ENCODE measurements around the gene CDHR3.
"Not testable (repeated sequence)": the region's sequence is repeated elsewhere in the genome, so short reads cannot be mapped to it uniquely, and the experiment has no call there.

The CDHR3 gene

GRCh38 chr7:105972276-105972675, 9.2 kb downstream of the CDHR3 start:
- DNase-seq, result no peak

DNA sequence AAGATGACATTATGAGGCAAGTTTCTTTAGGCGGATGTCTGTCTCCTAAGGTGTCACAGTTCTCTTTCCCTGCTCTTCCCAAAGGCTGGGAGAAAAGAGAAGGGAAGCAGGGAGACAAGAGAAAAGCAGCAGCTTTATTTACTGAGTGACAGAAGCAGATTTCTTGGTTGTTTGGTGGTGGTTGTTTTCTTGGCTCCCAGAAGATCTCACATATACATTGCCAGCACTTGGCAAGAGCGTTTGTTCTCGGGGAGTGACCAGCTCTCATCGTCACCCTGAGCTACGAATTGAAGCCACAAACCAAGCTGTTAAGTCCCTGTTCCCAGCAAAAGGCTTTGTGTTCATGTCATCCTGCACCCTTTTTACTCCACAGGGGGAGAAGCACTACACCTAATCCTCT, 11.4 kb downstream of the CDHR3 start:
- no peak for DNase-seq

- no peak for DNase-seq
Observed at GRCh38 chr7:105975770-105976417, 12.8 kb downstream of the CDHR3 start.

GRCh38 chr7:105976868-105977267, 13.8 kb downstream of the CDHR3 start:
- DNase-seq, result no peak

DNA sequence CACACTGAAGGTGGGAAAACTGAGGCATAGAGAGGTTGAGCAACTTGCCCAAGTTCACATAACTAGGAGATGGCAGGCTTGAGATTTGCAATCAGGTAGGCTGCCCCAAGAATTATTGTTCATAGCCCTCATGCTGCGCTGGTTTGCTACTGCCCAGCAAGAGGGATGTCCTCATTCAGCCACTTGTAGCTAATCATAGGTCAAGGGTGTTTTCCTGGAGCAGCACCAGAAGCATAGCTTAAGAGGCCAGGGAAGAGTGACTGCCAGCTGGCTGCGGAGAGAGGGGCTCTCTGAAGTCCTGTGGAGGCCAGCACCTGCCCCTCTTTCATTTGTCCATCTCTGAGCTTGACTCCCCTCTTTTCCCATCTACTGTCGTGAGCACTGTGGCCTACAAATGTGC, 15.0 kb downstream of the CDHR3 start:
- no peak for DNase-seq

- DNase-seq, result no peak
Observed at GRCh38 chr7:105978974-105979373, 15.9 kb downstream of the CDHR3 start.

DNA sequence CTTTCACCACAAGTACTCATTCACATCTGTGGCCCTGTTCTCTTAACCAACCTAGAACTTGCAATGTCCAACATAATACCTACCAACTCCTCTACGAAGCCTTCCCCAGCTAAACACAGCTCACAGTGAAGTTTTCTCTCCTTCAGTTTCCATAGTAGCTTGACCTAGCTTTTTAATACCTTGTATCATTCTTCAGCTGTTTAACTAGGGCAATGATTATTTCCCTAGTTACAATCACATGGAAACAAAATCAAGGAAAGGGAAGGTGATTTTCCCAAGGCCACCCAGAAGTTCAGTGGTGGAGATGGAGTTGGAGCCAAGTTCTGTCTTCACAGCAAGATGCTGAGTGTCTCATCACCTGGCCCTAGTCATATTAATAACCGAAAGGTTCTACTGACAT, 16.3 kb downstream of the CDHR3 start:
- no peak for DNase-seq

GRCh38 chr7:105980645-105981396, 17.8 kb downstream of the CDHR3 start:
- no peak for DNase-seq

- DNase-seq, result no peak
Observed at GRCh38 chr7:105982388-105982787, 19.3 kb downstream of the CDHR3 start.

DNA sequence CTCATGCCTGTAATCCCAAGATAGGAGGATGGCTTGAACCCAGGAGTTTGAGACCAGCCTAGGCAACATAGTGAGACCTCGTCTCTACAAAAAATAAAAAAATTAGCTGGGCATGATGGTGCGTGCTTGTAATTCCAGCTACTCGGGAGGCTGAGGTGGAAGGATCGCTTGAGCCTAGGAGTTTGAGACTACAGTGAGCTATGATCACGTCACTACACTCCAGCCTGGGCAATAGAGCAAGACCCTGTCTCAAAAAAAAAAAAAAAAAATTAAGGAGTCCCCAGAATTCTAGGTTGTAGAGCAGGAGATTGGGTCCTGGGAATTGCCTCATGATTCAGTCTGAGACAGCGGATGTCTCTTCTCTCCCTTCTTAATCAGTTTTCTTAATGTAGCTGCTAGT, 21.7 kb downstream of the CDHR3 start:
- DNase-seq, result not testable (repeated sequence)

DNA sequence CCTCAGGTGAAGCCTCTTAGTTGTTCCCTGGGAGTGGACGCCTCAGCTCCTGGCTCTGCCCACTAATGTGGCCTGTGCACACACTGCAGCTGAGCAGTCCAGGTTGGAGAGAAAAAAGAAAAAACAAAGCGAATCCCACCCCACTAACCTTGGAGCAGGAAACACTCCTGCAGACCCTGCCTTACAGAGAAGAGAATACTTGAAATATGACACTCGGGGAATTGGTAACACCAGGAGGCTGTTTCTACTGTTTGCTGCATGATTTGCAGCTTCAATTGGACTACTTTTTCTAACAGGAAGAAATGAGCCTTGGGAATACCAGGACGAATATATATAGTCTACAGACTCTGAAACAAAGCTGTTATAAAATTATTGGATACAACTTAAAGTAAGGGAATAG, 22.2 kb downstream of the CDHR3 start:
- no peak for DNase-seq

GRCh38 chr7:105985672-105986215, 22.7 kb downstream of the CDHR3 start:
- DNase-seq, result no peak

GRCh38 chr7:105987046-105987445, 24.0 kb downstream of the CDHR3 start:
- DNase-seq, result no peak

GRCh38 chr7:105988276-105988675, 25.2 kb downstream of the CDHR3 start:
- no peak for DNase-seq

DNA sequence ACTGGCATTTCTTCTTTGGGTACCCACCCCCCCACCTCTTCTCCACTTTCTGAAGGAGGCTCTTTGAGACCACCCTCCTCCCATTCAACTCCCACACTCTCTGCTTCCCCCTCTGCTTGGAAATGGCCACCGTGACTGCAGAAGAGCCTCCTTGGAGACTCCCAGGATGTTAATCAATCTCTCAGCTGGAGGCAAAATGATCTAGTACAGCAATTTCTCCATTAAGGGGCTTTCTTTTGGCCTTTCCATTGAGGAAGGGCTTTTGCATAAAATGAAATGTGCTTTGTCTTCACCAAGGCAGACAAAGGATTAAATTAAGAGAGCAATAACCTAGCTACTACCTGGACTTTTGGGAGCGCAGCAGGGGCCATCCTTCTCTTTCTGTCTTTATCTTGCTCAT, 26.1 kb downstream of the CDHR3 start:
- DNase-seq, result no peak

DNA sequence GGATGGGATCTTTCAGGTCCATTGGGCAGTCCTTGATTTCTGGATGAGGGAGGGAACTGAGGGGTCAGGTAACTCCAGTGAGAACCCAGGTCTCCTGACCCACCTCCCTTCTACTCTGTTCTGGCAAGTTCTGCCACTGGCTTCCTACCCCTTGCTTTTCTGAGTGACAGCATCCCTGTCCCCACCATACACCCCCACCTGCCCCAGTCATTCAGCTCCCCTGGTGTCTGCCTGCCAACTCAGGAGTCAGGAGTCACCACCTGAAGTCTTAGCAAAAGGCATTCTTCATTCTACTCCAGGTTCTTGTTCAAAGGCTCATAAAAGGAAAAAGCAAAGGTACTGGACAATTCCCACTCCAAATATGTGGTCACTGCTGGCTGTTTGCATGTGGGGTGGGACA, 26.6 kb downstream of the CDHR3 start:
- no peak for DNase-seq

- DNase-seq, result no peak
Observed at GRCh38 chr7:105990141-105990540, 27.1 kb downstream of the CDHR3 start.

GRCh38 chr7:105990727-105991453, 27.8 kb downstream of the CDHR3 start:
- no peak for DNase-seq

GRCh38 chr7:105992905-105993304, 29.8 kb downstream of the CDHR3 start:
- DNase-seq, result no peak

DNA sequence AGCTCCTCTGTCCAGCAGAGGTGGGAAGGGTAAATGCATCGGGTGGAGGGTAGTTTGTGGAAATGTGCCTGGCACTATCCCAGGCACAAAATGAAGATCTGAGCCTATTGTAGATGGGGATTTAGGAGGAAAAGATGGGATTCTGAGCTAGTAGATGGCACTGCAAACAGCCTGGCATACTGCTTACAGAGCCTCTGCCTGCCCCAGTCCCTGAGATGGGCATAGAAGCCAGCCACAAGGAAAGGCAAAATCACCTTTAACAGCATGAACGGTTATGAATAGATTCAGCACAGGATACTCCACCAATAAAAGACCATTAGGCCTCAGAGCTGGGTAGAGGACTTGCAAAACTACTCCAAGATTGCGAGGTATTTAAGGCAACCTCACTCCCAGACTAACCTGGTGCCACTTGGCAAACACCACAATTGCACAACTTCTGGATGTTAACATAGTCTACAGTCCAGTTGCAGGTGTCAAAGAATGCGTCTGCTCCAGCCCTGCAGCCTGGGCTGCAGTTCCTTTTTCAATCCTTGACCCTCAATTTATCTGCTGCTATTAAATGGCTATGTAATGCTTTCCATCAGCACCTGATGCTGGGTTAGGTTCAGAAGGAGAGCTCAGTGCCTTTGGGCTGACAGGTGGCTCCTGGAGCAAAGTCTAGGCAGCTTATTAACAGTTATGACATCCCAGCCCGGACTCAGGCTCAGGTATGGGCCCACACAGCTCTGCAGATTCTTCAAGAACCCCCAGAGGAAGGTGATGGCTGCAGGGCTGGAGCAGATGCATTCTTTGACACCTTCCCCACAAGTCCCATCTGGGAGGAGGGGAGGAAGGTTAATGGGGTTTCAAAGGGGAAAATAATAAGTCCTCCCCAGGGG, 34.0 kb downstream of the CDHR3 start:
- no peak for DNase-seq

GRCh38 chr7:105999256-105999655, 36.2 kb downstream of the CDHR3 start:
- DNase-seq, result no peak

DNA sequence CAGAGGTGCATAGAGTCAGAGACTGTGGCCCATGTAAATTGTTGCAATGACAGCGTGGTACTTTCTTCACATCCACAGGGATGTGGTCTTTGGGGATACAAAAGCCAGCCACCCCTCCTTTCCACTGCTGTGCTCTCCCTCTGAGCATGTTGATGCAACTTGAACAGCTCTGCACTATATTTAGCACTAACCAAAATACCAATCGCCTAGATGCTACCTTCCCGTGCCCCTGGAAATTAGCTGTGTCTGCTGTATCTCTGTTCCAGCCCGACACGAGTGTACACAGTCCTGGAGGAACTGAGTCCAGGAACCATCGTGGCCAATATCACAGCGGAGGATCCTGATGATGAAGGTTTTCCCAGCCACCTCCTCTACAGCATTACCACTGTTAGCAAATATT, 38.1 kb downstream of the CDHR3 start:
- no peak for DNase-seq

GRCh38 chr7:106001886-106002285, 38.8 kb downstream of the CDHR3 start:
- no peak for DNase-seq
